HepG2 (cell line): Measurements from ENCODE around the gene CHRNB1. TPM values are rescaled to one million over a fixed set of nuclear protein-coding genes. Genes with fewer than 3 reads are reported as not detected.

Experiments used
- AKAP8 ChIP-seq: sonication (generic); formaldehyde crosslinking; IDR thresholded peaks from 2 replicates; pipeline ENCODE4 v1.5.1; 2020; ENCODE audit warnings: mild to moderate bottlenecking, missing genetic modification reagents
- CENPX ChIP-seq: sonication (generic); formaldehyde crosslinking; IDR thresholded peaks from 2 replicates; pipeline ENCODE4 v1.9.0; 2021; ENCODE audit warnings: mild to moderate bottlenecking, missing genetic modification reagents, moderate library complexity
- CERS6 ChIP-seq: sonication (generic); formaldehyde crosslinking; IDR thresholded peaks from 2 replicates; pipeline ENCODE4 v1.5.0; 2020; ENCODE audit warnings: missing genetic modification reagents
- IRF9 ChIP-seq: sonication (generic); formaldehyde crosslinking; IDR thresholded peaks from 2 replicates; pipeline ENCODE4 v1.8.0; 2022; ENCODE audit warnings: missing genetic modification reagents, mild to moderate bottlenecking, borderline replicate concordance
- MYNN ChIP-seq: sonication (generic); formaldehyde crosslinking; IDR thresholded peaks from 2 replicates; pipeline ENCODE4 v1.4.0; 2020; ENCODE audit warnings: mild to moderate bottlenecking, low read depth, missing genetic modification reagents
- NR2F6 ChIP-seq, 2 experiments: IDR thresholded peaks; 2 replicates each; pipeline ENCODE4 v1.6.1; 2016; ENCODE audit warnings: antibody characterized with exemption in 1 of 2, mild to moderate bottlenecking in 1 of 2
- SAFB2 ChIP-seq: sonication (generic); formaldehyde crosslinking; IDR thresholded peaks from 2 replicates; pipeline ENCODE4 v1.5.1; 2020; ENCODE audit warnings: missing genetic modification reagents, low read depth, mild to moderate bottlenecking, borderline replicate concordance
- ZBTB34 ChIP-seq: sonication (generic); formaldehyde crosslinking; IDR thresholded peaks from 2 replicates; pipeline ENCODE4 v1.8.0; 2022; ENCODE audit warnings: mild to moderate bottlenecking, missing genetic modification reagents
- ZFP36 ChIP-seq: fragments of 150-350 bp; IDR thresholded peaks from 2 replicates; pipeline ENCODE4 v1.6.1; 2018; ENCODE audit warnings: borderline replicate concordance, low read length, low read depth; ENCODE audit not compliant: partially characterized antibody
- ZHX2 ChIP-seq, 2 experiments: sonication (generic) in 1 of 2; formaldehyde crosslinking in 1 of 2; IDR thresholded peaks; 2 replicates each; pipeline versions ENCODE4 v1.6.1 to v1.9.0; 2014 to 2022; ENCODE audit warnings: antibody characterized with exemption in 1 of 2, borderline replicate concordance in 1 of 2, inconsistent platforms in 1 of 2, low read depth in 1 of 2, missing genetic modification reagents in 1 of 2
- ZMAT5 ChIP-seq: sonication (generic); formaldehyde crosslinking; IDR thresholded peaks from 2 replicates; pipeline ENCODE4 v1.5.0; 2020; ENCODE audit warnings: mild to moderate bottlenecking, low read depth, missing genetic modification reagents, borderline replicate concordance
- ZNF20 ChIP-seq: sonication (generic); formaldehyde crosslinking; IDR thresholded peaks from 2 replicates; pipeline ENCODE4 v1.4.0; 2020; ENCODE audit warnings: mild to moderate bottlenecking, moderate library complexity, missing genetic modification reagents
- ZNF337 ChIP-seq: sonication (generic); formaldehyde crosslinking; IDR thresholded peaks from 2 replicates; pipeline ENCODE4 v1.5.1; 2020; ENCODE audit warnings: missing genetic modification reagents, low read depth, mild to moderate bottlenecking, borderline replicate concordance
- ZNF513 ChIP-seq: sonication (generic); formaldehyde crosslinking; conservative IDR thresholded peaks from 2 replicates; pipeline ENCODE4 v1.5.0; 2020; ENCODE audit warnings: missing genetic modification reagents
- ZNF672 ChIP-seq: sonication (generic); formaldehyde crosslinking; IDR thresholded peaks from 2 replicates; pipeline ENCODE4 v1.8.1; 2022; ENCODE audit warnings: missing genetic modification reagents
- polyA plus RNA-seq, 8 experiments: library from polyadenylated mRNA; depleted of rRNA in 3 of 8; stranded (reverse) in 7 of 8; unstranded in 1 of 8; fragments of >200 nt; fragmentation: Illumina TruSeq in 4 of 8; extraction: Trizol in 4 of 8; gene quantifications; 2 replicates each; pipeline versions ENCODE4 v1.2.1 to v1.2.3, GENCODE V29; 2011 to 2016; ENCODE audit warnings: low read depth in 4 of 8, missing spikeins in 1 of 8, mixed read lengths in 1 of 8; ENCODE audit not compliant: insufficient read depth in 1 of 8
- total RNA-seq, 5 experiments: library from RNA; depleted of rRNA; stranded (reverse); fragments of >200 nt; fragmentation: Illumina TruSeq; extraction: Trizol; gene quantifications; 2 replicates each; pipeline ENCODE4 v1.2.3, GENCODE V29; 2016; ENCODE audit warnings: low read depth in 1 of 5

Gene CHRNB1
- total and polyA plus RNA-seq, 2 of the 13 experiments (the other 11 are each of a cell fraction or from before 2014, with no cell fraction given) = 5.4 to 33.7 TPM

GRCh38 chr17:7483255-7484066 is 38.6 kb downstream of the CHRNB1 start (continued):
- no peak for TF ChIP-seq IRF9 (CRISPR knock-in tag)
- no peak for TF ChIP-seq ZBTB34 (CRISPR knock-in tag)
- TF ChIP-seq ZFP36 = no peak
- 0 out of 2 replicates have a peak, but pooled peaks have one; percentile 26 for TF ChIP-seq NR2F6 (IDR thresholded peaks at IDR 0.05)
- no peak; the same call in 1 of the 2 replicates for TF ChIP-seq NR2F6 (CRISPR knock-in tag; IDR thresholded peaks at IDR 0.05)
- no peak for TF ChIP-seq ZNF672
- TF ChIP-seq SAFB2 (CRISPR knock-in tag) = no peak
- no peak for TF ChIP-seq ZNF20 (CRISPR knock-in tag)
- TF ChIP-seq AKAP8 = 0 out of 2 replicates have a peak, but pooled peaks have one; percentile 7
- no peak for TF ChIP-seq ZNF513 (CRISPR knock-in tag)
- TF ChIP-seq ZNF337 (CRISPR knock-in tag) = peak; percentile 83; the same call in 1 of the 2 replicates
- TF ChIP-seq CENPX = no peak
- TF ChIP-seq MYNN (CRISPR knock-in tag) = 0 out of 2 replicates have a peak, but pooled peaks have one; percentile 6
- TF ChIP-seq ZHX2 (IDR thresholded peaks at IDR 0.05; ENCODE audit: low read depth) = peak; percentile 89
- TF ChIP-seq ZHX2 (CRISPR knock-in tag; IDR thresholded peaks at IDR 0.05; ENCODE audit: borderline replicate concordance) = no peak
- TF ChIP-seq CERS6 (CRISPR knock-in tag) = no peak
- TF ChIP-seq ZMAT5 (CRISPR knock-in tag) = no peak
